Measurements from ENCODE around the gene NLRP5.
"Not testable (repeated sequence)": the region's sequence is repeated elsewhere in the genome, so short reads cannot be mapped to it uniquely, and the experiment has no call there.

The NLRP5 gene

DNA sequence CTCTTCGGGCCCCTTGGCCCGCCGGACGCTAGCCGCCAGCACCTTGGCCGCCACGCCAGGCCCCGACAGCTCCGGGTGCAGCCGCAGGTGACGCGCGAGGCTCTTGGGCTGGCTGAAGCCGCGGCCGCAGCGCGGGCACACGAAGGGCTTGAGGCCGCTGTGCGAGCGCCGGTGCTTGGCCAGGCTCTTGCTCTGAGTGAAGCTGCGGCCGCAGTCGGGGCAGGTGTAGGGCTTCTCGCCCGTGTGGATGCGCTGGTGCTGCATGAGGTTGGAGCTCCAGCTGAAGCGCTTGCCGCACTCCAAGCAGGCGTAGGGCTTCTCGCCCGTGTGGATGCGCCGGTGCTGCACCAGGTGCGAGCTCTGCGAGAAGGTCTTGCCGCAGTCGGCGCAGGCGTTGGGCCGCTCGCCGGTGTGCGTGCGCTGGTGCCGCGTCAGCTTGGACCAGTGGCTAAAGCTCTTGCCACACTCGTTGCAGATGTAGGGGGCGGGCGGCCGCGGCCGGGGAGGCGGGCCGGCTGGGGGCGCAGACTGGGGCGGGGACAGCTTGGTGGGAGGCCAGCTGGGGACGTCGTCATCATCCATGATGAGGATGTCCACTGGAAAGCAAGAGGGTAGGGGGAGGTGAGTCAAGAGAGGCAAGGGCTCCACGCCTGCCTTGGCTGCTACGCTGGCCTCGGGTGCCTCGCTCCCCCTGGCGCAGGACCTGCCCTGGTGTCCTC, 102.1 kb downstream of the NLRP5 start:
- Histone ChIP-seq H3K27me3 (ENCODE audit: insufficient read depth, low read length) (no peaks in the 10 kb centered on the region), H2AFZ (ENCODE audit: low read length, unreplicated experiment) (no peak overlapping the region), H3K4me3 (ENCODE audit: low read depth, low read length) (no peak overlapping the region), H3K79me2 (ENCODE audit: control insufficient read depth, insufficient read depth, low read length, unreplicated experiment) (peaks cover 18% of the 10 kb centered on the region), H3K27ac (ENCODE audit: low read depth, low read length) (no peak overlapping the region), H3K36me3 (ENCODE audit: insufficient read depth, low read length) (no peaks in the 10 kb centered on the region), H3K4me1 (ENCODE audit: control insufficient read depth, insufficient read depth, low read length, unreplicated experiment) (peaks cover 6% of the 10 kb centered on the region)

DNA sequence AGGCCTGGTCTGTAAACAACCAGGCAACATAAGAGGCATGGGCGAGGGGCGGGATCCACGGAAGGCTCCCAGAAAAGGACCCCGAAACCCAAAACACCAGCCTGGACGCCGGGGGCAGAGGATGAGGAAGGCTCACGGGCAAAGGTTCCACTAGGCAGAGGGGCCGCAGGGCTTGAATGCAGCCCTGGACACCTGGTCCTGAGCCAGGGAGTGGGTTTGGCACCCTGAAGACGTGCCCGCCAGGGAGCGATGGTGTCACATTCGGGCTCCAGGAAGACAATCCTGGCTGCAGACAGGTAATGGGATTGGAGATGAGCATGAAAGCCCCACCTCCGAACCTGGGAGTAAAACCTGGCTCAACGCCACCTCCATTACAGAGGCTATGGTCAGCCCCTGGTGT, 102.8 kb downstream of the NLRP5 start:
- Histone ChIP-seq H3K27ac (ENCODE audit: low read depth, low read length) (no peak overlapping the region), H3K79me2 (ENCODE audit: control insufficient read depth, insufficient read depth, low read length, unreplicated experiment) (peaks cover 18% of the 10 kb centered on the region), H2AFZ (ENCODE audit: low read length, unreplicated experiment) (no peak overlapping the region), H3K4me1 (ENCODE audit: control insufficient read depth, insufficient read depth, low read length, unreplicated experiment) (peaks cover 6% of the 10 kb centered on the region), H3K36me3 (ENCODE audit: insufficient read depth, low read length) (no peaks in the 10 kb centered on the region), H3K4me3 (ENCODE audit: low read depth, low read length) (no peak overlapping the region), H3K27me3 (ENCODE audit: insufficient read depth, low read length) (no peaks in the 10 kb centered on the region)

DNA sequence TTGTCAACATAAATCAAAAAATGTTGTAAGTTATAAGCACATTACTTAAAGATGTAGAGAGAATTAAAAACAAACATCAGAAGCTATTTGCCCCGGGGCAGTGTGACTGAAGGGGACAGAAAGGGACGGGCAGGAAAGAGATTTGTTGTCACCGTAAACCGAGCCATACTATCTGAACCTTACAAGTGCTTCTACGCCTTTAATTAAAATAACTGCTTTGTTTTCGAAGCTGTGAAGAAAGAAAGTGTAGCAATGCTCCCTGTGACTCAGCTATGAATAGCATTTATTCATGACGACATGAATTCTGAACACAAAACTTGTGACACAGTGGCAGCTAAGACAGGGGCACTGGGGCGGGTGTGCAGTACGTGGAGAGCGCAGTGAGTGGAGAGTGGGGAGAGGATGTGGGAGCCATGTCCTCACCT, 104.5 kb downstream of the NLRP5 start:
- Histone ChIP-seq H3K36me3 (ENCODE audit: insufficient read depth, low read length) (no peaks in the 10 kb centered on the region), H3K4me3 (ENCODE audit: low read depth, low read length) (no peak overlapping the region), H3K27me3 (ENCODE audit: insufficient read depth, low read length) (no peaks in the 10 kb centered on the region), H3K79me2 (ENCODE audit: control insufficient read depth, insufficient read depth, low read length, unreplicated experiment) (peaks cover 18% of the 10 kb centered on the region), H3K27ac (ENCODE audit: low read depth, low read length) (peak overlapping the region; percentile 29), H2AFZ (ENCODE audit: low read length, unreplicated experiment) (no peak overlapping the region), H3K4me1 (ENCODE audit: control insufficient read depth, insufficient read depth, low read length, unreplicated experiment) (peaks cover 6% of the 10 kb centered on the region)

DNA sequence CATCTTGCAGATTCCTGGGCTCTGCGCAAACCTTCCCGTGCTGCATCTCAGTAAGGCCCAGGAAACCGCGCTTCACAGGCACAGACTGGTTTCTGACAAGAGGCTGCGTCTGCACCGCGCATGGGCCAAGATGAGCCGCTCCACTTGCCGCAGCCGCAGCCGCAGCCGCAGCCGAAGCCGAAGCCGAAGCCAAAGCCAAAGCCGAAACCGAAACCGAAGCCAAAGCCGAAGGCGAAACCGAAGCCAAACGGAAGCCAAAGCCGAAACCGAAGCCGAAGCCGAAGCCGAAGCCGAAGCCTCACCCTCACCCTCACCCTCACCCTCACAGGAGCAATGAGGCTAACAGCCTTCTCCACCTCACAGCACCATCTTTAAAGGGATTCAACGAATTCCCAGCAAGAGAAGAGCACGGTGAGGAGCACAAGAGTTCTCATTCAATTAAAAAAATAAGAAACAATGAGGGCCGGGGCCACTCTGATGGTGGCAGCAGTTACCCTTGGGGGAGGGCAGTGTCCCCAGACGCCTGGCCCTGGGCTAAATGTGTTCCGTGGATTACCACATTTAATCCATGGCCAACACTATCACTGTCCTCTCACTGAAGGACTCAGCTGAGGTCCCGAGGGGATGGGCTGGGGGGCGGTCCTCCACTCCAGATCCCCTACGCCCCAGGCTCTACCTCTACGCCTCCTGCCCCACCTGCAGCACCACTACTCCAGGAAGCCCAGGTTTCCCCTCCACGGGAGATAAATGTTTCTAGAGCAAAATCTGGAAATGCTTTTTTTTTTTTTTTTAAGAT, 105.4 kb downstream of the NLRP5 start:
- Histone ChIP-seq H3K79me2 (ENCODE audit: control insufficient read depth, insufficient read depth, low read length, unreplicated experiment) (peaks cover 18% of the 10 kb centered on the region), H3K27me3 (ENCODE audit: insufficient read depth, low read length) (no peaks in the 10 kb centered on the region), H3K4me1 (ENCODE audit: control insufficient read depth, insufficient read depth, low read length, unreplicated experiment) (peaks cover 6% of the 10 kb centered on the region), H3K36me3 (ENCODE audit: insufficient read depth, low read length) (no peaks in the 10 kb centered on the region), H2AFZ (ENCODE audit: low read length, unreplicated experiment) (no peak overlapping the region), H3K27ac (ENCODE audit: low read depth, low read length) (peak overlapping the region; percentile 29; the same call in 1 of the 2 replicates), H3K4me3 (ENCODE audit: low read depth, low read length) (no peak overlapping the region)

DNA sequence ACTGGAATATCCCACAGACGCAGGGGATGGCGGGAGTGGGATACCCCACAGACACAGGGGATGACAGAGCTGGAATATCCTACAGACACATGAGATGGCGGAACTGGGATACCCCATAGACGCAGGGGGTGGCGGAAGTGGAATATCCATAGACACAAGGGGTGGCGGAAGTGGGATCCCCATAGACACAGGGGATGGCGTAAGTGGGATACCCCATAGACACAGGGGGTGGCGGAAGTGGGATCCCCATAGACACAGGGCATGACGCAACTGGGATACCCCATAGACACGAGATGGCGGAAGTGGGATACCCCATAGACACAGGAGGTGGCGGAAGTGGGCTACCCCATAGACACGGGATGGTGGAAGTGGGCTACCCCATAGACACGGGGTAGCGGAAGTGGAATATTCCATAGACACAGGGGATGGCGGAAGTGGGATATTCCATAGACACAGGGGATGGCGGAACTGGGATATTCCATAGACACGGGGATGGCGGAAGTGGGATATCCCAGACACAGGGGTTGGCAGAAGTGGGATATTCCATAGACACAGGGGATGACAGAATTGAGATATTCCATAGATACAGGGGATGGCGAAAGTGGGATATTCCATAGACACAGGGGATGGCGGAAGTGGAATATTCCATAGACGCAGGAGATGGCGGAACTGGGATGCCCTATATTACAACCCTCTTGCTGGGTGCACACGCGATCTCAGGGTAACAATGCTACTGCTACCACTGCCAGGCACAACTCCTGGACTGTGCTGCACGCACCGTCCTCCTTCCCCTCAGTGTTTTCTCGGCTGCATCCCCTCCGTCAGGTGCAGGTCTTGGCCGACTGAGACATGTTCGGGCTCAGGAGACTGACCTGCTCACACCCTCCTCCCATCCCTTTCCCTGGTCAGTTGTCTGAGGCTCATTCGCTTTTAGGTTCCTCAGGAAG, 106.4 kb downstream of the NLRP5 start:
- Histone ChIP-seq H3K36me3 (ENCODE audit: insufficient read depth, low read length) (no peaks in the 10 kb centered on the region), H3K27ac (ENCODE audit: low read depth, low read length) (no peak overlapping the region), H3K79me2 (ENCODE audit: control insufficient read depth, insufficient read depth, low read length, unreplicated experiment) (peaks cover 18% of the 10 kb centered on the region)

DNA sequence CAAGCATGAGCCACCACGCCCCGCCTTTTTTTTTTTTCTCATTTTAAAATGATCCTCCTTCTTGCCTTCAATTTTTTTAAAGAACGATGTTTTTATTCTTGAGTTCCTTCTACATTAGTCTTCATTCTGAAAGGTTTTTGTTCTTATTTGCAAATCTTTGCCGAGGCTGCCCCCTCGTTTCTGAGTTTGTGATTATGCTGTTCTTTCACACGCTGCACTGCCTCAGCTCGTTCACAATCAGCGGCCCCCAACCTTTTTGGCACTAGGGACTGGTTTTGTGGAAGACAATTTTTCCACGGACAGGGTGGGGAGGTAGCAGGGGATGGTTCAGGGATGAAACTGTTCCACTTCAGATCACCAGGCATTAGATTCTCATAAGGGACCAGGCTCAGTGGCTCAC, 107.9 kb downstream of the NLRP5 start:
- H3K36me3 ChIP-seq (ENCODE audit: insufficient read depth, low read length) = no peaks in the 10 kb centered on the region
- no peaks in the 10 kb centered on the region for H3K27me3 ChIP-seq (ENCODE audit: insufficient read depth, low read length)
- no peak overlapping the region for H2AFZ ChIP-seq (ENCODE audit: low read length, unreplicated experiment)
- H3K4me1 ChIP-seq (ENCODE audit: control insufficient read depth, insufficient read depth, low read length, unreplicated experiment) = peaks cover 6% of the 10 kb centered on the region
- no peak overlapping the region for H3K4me3 ChIP-seq (ENCODE audit: low read depth, low read length)
- no peak overlapping the region for H3K27ac ChIP-seq (ENCODE audit: low read depth, low read length)
- H3K79me2 ChIP-seq (ENCODE audit: control insufficient read depth, insufficient read depth, low read length, unreplicated experiment) = peaks cover 15% of the 10 kb centered on the region

More for the DNA sequence above, 106.4 kb downstream of the NLRP5 start:
- Histone ChIP-seq H3K27me3 (ENCODE audit: insufficient read depth, low read length) (no peaks in the 10 kb centered on the region), H3K4me1 (ENCODE audit: control insufficient read depth, insufficient read depth, low read length, unreplicated experiment) (peaks cover 6% of the 10 kb centered on the region), H3K4me3 (ENCODE audit: low read depth, low read length) (no peak overlapping the region), H2AFZ (ENCODE audit: low read length, unreplicated experiment) (no peak overlapping the region)

DNA sequence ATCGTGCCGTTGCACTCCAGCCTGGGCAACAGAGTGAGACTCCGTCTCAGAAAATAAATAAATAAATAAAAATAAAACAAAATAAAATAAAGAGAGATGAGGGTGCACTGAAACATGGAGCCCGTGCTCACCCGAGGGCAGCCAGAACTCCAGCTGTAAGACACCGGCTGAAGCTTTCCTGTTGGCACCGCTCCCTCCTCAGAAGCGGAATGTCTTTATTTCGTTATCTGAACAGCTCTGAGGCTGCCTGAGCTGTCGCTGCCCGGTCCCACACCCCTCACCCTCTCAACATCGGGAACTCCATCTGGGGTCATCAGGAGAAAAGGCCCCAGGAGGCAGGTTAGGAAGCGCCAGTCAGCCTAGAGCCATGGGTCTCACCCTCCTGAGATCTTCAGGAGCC, 110.1 kb downstream of the NLRP5 start:
- H3K27ac ChIP-seq (ENCODE audit: low read depth, low read length) = no peak overlapping the region
- H3K4me1 ChIP-seq (ENCODE audit: control insufficient read depth, insufficient read depth, low read length, unreplicated experiment) = peaks cover 1% of the 10 kb centered on the region
- H3K4me3 ChIP-seq (ENCODE audit: low read depth, low read length) = no peak overlapping the region
- H3K79me2 ChIP-seq (ENCODE audit: control insufficient read depth, insufficient read depth, low read length, unreplicated experiment) = peaks cover 5% of the 10 kb centered on the region
- no peaks in the 10 kb centered on the region for H3K36me3 ChIP-seq (ENCODE audit: insufficient read depth, low read length)
- no peak overlapping the region for H2AFZ ChIP-seq (ENCODE audit: low read length, unreplicated experiment)
- no peaks in the 10 kb centered on the region for H3K27me3 ChIP-seq (ENCODE audit: insufficient read depth, low read length)

DNA sequence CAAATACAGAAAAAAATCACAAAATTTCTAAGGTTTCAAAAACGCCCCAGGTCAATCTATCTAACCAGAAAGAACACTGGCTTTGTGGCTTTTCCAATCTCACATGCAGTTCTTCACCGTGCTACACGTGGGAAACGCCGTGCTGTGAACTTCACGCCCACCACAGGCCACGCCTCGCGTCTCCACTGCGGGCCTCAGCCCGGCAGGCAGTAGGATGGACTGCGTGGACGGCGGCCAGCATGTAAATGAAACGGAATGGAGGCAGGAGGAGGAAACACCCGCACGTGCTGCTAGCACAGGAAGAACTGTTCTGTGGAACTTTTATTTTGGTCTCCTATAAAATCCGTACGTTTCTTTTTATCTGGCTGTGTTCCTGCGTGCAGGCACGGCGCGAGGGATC, 110.7 kb downstream of the NLRP5 start:
- no peak overlapping the region for H3K4me3 ChIP-seq (ENCODE audit: low read depth, low read length)
- no peaks in the 10 kb centered on the region for H3K36me3 ChIP-seq (ENCODE audit: insufficient read depth, low read length)
- no peak overlapping the region for H3K27ac ChIP-seq (ENCODE audit: low read depth, low read length)
- no peak overlapping the region for H2AFZ ChIP-seq (ENCODE audit: low read length, unreplicated experiment)
- no peaks in the 10 kb centered on the region for H3K27me3 ChIP-seq (ENCODE audit: insufficient read depth, low read length)
- H3K79me2 ChIP-seq (ENCODE audit: control insufficient read depth, insufficient read depth, low read length, unreplicated experiment) = peaks cover 2% of the 10 kb centered on the region
- H3K4me1 ChIP-seq (ENCODE audit: control insufficient read depth, insufficient read depth, low read length, unreplicated experiment) = no peaks in the 10 kb centered on the region

DNA sequence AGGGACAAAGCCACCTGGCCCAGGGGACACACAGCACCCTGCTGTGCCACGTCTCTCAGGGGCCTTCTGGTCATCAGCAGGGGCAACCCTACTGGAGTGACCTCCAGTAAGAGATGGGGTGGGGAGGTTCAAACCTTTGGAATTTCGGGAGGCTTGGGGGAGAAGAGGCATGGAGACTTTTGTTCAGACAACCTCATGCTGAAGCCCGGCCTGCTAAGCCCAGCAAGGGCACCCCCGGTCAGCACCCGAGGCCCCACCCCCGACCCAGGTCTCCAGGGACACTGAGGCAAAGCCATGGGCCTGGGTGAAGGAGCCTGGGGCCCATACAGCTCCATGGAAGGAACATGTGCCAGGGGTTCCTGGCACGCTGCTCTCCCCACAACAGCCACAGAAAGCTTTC, 111.2 kb downstream of the NLRP5 start:
- Histone ChIP-seq H3K4me1 (ENCODE audit: control insufficient read depth, insufficient read depth, low read length, unreplicated experiment) (no peaks in the 10 kb centered on the region), H3K36me3 (ENCODE audit: insufficient read depth, low read length) (no peaks in the 10 kb centered on the region), H3K79me2 (ENCODE audit: control insufficient read depth, insufficient read depth, low read length, unreplicated experiment) (peaks cover 4% of the 10 kb centered on the region), H3K27ac (ENCODE audit: low read depth, low read length) (no peak overlapping the region), H3K4me3 (ENCODE audit: low read depth, low read length) (no peak overlapping the region), H3K27me3 (ENCODE audit: insufficient read depth, low read length) (no peaks in the 10 kb centered on the region), H2AFZ (ENCODE audit: low read length, unreplicated experiment) (no peak overlapping the region)

DNA sequence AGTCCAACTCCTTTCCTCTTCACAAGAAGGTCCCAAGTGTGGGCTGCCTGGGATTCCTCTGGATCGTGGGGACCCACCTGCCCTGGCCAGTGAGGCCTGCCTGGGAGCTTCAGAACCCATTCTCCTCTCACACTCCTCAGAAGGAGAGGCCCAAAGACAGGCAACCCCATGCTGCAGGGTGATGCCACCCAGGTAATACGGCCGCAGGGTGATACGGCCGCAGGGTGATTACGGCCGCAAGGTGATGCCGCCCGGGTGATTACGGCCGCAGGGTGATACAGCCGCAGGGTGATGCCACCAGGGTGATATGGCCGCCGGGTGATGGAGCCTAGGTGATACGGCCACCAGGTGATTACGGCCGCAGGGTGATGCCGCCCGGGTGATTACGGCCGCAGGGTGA, 111.7 kb downstream of the NLRP5 start:
- H3K4me3 ChIP-seq (ENCODE audit: low read depth, low read length); H3K4me1 ChIP-seq (ENCODE audit: control insufficient read depth, insufficient read depth, low read length, unreplicated experiment); H2AFZ ChIP-seq (ENCODE audit: low read length, unreplicated experiment); H3K36me3 ChIP-seq (ENCODE audit: insufficient read depth, low read length); H3K79me2 ChIP-seq (ENCODE audit: control insufficient read depth, insufficient read depth, low read length, unreplicated experiment); H3K27me3 ChIP-seq (ENCODE audit: insufficient read depth, low read length); H3K27ac ChIP-seq (ENCODE audit: low read depth, low read length): not testable (repeated sequence)
